Osteoblast (primary cell): Measurements from ENCODE around the gene ANTXR1. TPM values are rescaled to one million over a fixed set of nuclear protein-coding genes. Genes with fewer than 3 reads are reported as not detected.

Experiments
- DNase-seq: peaks from one replicate; pipeline ENCODE4 v3.0.0; 2011; ENCODE audit warnings: low spot score, mixed read lengths; ENCODE audit not compliant: insufficient read length; ENCODE audit errors: missing footprints
- H2AFZ ChIP-seq: 2 replicates; pipeline ENCODE4 v1.6.0; 2011; ENCODE audit warnings: mild to moderate bottlenecking, low read length
- H3K27ac ChIP-seq: 2 replicates; pipeline ENCODE4 v1.5.1; 2011; ENCODE audit warnings: mild to moderate bottlenecking, low read depth, low read length, moderate library complexity
- H3K27me3 ChIP-seq: 2 replicates; pipeline ENCODE4 v1.6.0; 2012; ENCODE audit warnings: mild to moderate bottlenecking, control low read depth, inconsistent platforms, low read length, moderate library complexity; ENCODE audit not compliant: insufficient read depth
- H3K36me3 ChIP-seq: 2 replicates; pipeline ENCODE4 v1.5.1; 2011; ENCODE audit warnings: mild to moderate bottlenecking, low read length, control low read depth, moderate library complexity; ENCODE audit not compliant: insufficient read depth
- H3K4me1 ChIP-seq: 2 replicates; pipeline ENCODE4 v1.5.1; 2011; ENCODE audit warnings: mild to moderate bottlenecking, low read length, control low read depth, moderate library complexity; ENCODE audit not compliant: insufficient read depth
- H3K4me2 ChIP-seq: 2 replicates; pipeline ENCODE4 v1.6.0; 2011; ENCODE audit warnings: mild to moderate bottlenecking, low read length; ENCODE audit not compliant: insufficient read depth
- H3K4me3 ChIP-seq: fragments of 200-600 bp; sonication (generic); 3 replicates; pipeline ENCODE4 v1.5.1; 2012; ENCODE audit warnings: mild to moderate bottlenecking, low read length, inconsistent platforms; ENCODE audit not compliant: insufficient read depth
- H3K79me2 ChIP-seq: 2 replicates; pipeline ENCODE4 v1.6.0; 2012; ENCODE audit warnings: mild to moderate bottlenecking, low read length, control low read depth, inconsistent platforms; ENCODE audit not compliant: insufficient read depth
- H3K9me3 ChIP-seq: 2 replicates; pipeline ENCODE4 v1.5.1; 2011; ENCODE audit warnings: low read depth, low read length, control low read depth
- H4K20me1 ChIP-seq: 2 replicates; pipeline ENCODE4 v1.6.0; 2012; ENCODE audit warnings: mild to moderate bottlenecking, low read length, control low read depth; ENCODE audit not compliant: insufficient read depth
- CTCF ChIP-seq: IDR thresholded peaks from 2 replicates; pipeline ENCODE4 v1.5.1; 2011; ENCODE audit warnings: mild to moderate bottlenecking, low read depth, low read length, moderate library complexity; ENCODE audit errors: extremely low read depth
- total RNA-seq: library from RNA; depleted of rRNA; stranded (reverse); fragments of >200 nt; gene quantifications from 2 replicates; pipeline ENCODE4 v1.2.3, GENCODE V29; 2012

Gene ANTXR1
- total RNA-seq, 1 donor = 123 TPM

- H3K79me2 ChIP-seq = no peaks in the 10 kb centered on the region
- H2AFZ ChIP-seq = no peak overlapping the region
- no peak overlapping the region for H3K4me3 ChIP-seq
- no peak for TF ChIP-seq CTCF
- no peaks in the 10 kb centered on the region for H3K4me1 ChIP-seq
- no peak for DNase-seq
- no peaks in the 10 kb centered on the region for H4K20me1 ChIP-seq
- peaks cover 4% of the 10 kb centered on the region for H3K9me3 ChIP-seq
- no peaks in the 10 kb centered on the region for H3K27me3 ChIP-seq
- H3K4me2 ChIP-seq = no peak overlapping the region
- H3K36me3 ChIP-seq = no peaks in the 10 kb centered on the region
- H3K27ac ChIP-seq = no peak overlapping the region
These were observed 11.1 kb upstream of the ANTXR1 start for GRCh38 chr2:69001879-69002278.

GRCh38 chr2:69003731-69004130 lies 9.2 kb upstream of the ANTXR1 start:
- TF ChIP-seq CTCF = no peak
- Histone ChIP-seq H3K36me3 (no peaks in the 10 kb centered on the region), H3K9me3 (peaks cover 4% of the 10 kb centered on the region), H3K79me2 (no peaks in the 10 kb centered on the region), H3K27me3 (no peaks in the 10 kb centered on the region), H3K4me1 (no peaks in the 10 kb centered on the region), H3K27ac (no peak overlapping the region), H3K4me3 (no peak overlapping the region), H2AFZ (no peak overlapping the region), H4K20me1 (no peaks in the 10 kb centered on the region), H3K4me2 (no peak overlapping the region)
- DNase-seq = no peak

GRCh38 chr2:69007169-69007568 lies 5.8 kb upstream of the ANTXR1 start:
- no peak overlapping the region for H3K27ac ChIP-seq
- H3K79me2 ChIP-seq = no peaks in the 10 kb centered on the region
- no peaks in the 10 kb centered on the region for H3K4me1 ChIP-seq
- no peak for TF ChIP-seq CTCF
- H3K4me2 ChIP-seq = no peak overlapping the region
- H4K20me1 ChIP-seq = no peaks in the 10 kb centered on the region
- DNase-seq = no peak
- no peaks in the 10 kb centered on the region for H3K9me3 ChIP-seq
- H3K4me3 ChIP-seq = no peak overlapping the region
- H3K36me3 ChIP-seq = no peaks in the 10 kb centered on the region
- H2AFZ ChIP-seq = no peak overlapping the region
- H3K27me3 ChIP-seq = no peaks in the 10 kb centered on the region

GRCh38 chr2:69007603-69008002 lies 5.4 kb upstream of the ANTXR1 start:
- no peaks in the 10 kb centered on the region for H3K36me3 ChIP-seq
- no peaks in the 10 kb centered on the region for H4K20me1 ChIP-seq
- H3K27me3 ChIP-seq = no peaks in the 10 kb centered on the region
- peaks cover 4% of the 10 kb centered on the region for H3K4me1 ChIP-seq
- DNase-seq = no peak
- H2AFZ ChIP-seq = no peak overlapping the region
- no peak overlapping the region for H3K4me3 ChIP-seq
- peak overlapping the region; percentile 6 for H3K27ac ChIP-seq
- no peak overlapping the region for H3K4me2 ChIP-seq
- TF ChIP-seq CTCF = no peak
- no peaks in the 10 kb centered on the region for H3K9me3 ChIP-seq
- H3K79me2 ChIP-seq = no peaks in the 10 kb centered on the region
